ENCODE measurements around the gene LAMA1. TPM values are rescaled to one million over a fixed set of nuclear protein-coding genes. Genes with fewer than 3 reads are reported as not detected.

Gene LAMA1
- total RNA-seq, 1 experiment from 2014 or later, result 28.8 TPM

DNA sequence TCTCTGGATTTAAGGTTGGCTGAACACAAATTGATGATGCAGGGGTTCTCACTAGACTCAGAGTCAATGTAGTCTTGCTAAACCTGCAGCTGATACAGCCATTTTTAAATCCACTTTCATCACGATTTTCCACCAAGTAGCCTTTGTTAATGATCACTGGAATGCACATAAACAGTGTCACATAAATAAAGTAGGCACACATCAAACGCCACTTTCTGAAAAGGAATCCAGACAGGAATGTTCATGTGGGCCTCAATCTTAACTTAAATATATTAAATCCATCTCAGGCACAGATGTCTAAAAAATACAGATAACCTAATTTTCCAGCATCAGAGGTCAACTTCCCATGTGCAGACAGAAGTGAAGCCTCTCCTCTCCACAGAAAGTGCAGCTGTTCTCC lies 58.3 kb downstream of the LAMA1 start:
- Histone ChIP-seq H3K56ac (ENCODE audit: insufficient read length, low read depth, low read length) (no peak overlapping the region), H4K20me1 (ENCODE audit: control insufficient read depth, insufficient read depth, insufficient read length) (no peaks in the 10 kb centered on the region), H3K9me3 (ENCODE audit: control insufficient read depth, low read depth, low read length) (no peaks in the 10 kb centered on the region), H3K23ac (ENCODE audit: insufficient read length, low read depth, low read length) (no peak overlapping the region), H3K4me2 (ENCODE audit: insufficient read depth, insufficient read length, low read length) (no peak overlapping the region), H4K91ac (ENCODE audit: insufficient read length, low read depth, low read length) (no peak overlapping the region), H2BK15ac (ENCODE audit: low read depth, low read length) (no peak overlapping the region), H3K9ac (ENCODE audit: extremely low read depth, insufficient read length, low read length) (no peak overlapping the region), H2BK120ac (ENCODE audit: low read depth, low read length, poor library complexity, severe bottlenecking) (no peak overlapping the region), H3K79me2 (ENCODE audit: insufficient read depth, low read length) (no peaks in the 10 kb centered on the region), H3K4ac (ENCODE audit: low read depth, low read length) (no peak overlapping the region), H2AK5ac (ENCODE audit: insufficient read length, low read length) (no peak overlapping the region), H3K27me3 (ENCODE audit: insufficient read depth, low read length) (no peaks in the 10 kb centered on the region), H3K4me1 (ENCODE audit: insufficient read depth, low read length) (no peaks in the 10 kb centered on the region), H3K23me2 (ENCODE audit: insufficient read length, low read depth, low read length, poor library complexity, severe bottlenecking) (no peaks in the 10 kb centered on the region), H2BK12ac (ENCODE audit: insufficient read length, low read depth, low read length) (no peak overlapping the region), H2AFZ (ENCODE audit: low read length) (no peak overlapping the region), H3K18ac (ENCODE audit: insufficient read length, low read depth, low read length) (no peak overlapping the region), H3K27ac (ENCODE audit: insufficient read length, low read depth, low read length) (no peak overlapping the region), H3K79me1 (ENCODE audit: insufficient read depth, low read depth, low read length, poor library complexity, severe bottlenecking) (no peaks in the 10 kb centered on the region), H3T11ph (ENCODE audit: low read length) (no peak overlapping the region), H3K14ac (ENCODE audit: insufficient read depth, low read length) (no peak overlapping the region), H4K5ac (ENCODE audit: insufficient read length, low read depth, low read length) (no peak overlapping the region), H4K8ac (replicated peaks; ENCODE audit: insufficient read length, low read depth, low read length) (no peak overlapping the region), H2BK20ac (ENCODE audit: low read depth, low read length, poor library complexity, severe bottlenecking) (no peak overlapping the region), H2BK5ac (ENCODE audit: insufficient read length, low read length) (no peak overlapping the region)
- TF ChIP-seq, protein P1, sequence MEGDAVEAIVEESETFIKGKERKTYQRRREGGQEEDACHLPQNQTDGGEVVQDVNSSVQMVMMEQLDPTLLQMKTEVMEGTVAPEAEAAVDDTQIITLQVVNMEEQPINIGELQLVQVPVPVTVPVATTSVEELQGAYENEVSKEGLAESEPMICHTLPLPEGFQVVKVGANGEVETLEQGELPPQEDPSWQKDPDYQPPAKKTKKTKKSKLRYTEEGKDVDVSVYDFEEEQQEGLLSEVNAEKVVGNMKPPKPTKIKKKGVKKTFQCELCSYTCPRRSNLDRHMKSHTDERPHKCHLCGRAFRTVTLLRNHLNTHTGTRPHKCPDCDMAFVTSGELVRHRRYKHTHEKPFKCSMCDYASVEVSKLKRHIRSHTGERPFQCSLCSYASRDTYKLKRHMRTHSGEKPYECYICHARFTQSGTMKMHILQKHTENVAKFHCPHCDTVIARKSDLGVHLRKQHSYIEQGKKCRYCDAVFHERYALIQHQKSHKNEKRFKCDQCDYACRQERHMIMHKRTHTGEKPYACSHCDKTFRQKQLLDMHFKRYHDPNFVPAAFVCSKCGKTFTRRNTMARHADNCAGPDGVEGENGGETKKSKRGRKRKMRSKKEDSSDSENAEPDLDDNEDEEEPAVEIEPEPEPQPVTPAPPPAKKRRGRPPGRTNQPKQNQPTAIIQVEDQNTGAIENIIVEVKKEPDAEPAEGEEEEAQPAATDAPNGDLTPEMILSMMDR (conservative IDR thresholded peaks at IDR 0.05), result no peak
- H3K36me3 Mint-ChIP-seq (ENCODE audit: insufficient read depth in 1 of 3, low read depth in 3 of 3), result peaks cover 0 to 6% (median 3%) of the 10 kb centered on the region in 3 experiments; a peak in 4 of 7 replicates
- no peak overlapping the region for H3K27ac Mint-ChIP-seq
- no peak overlapping the region for H3K4me3 Mint-ChIP-seq
- H3K4me1 Mint-ChIP-seq, result no peaks in the 10 kb centered on the region
- no peaks in the 10 kb centered on the region for H3K9me3 Mint-ChIP-seq
- DNase-seq, result no peak
- no peaks in the 10 kb centered on the region for H3K27me3 Mint-ChIP-seq (ENCODE audit: low read depth)
- no CpG with 5 or more reads among the region's 2 CpGs for WGBS (ENCODE audit: extremely low coverage, insufficient read length, low lambda C conversion rate)
